ENCODE data around the gene DCAF11.

DNA sequence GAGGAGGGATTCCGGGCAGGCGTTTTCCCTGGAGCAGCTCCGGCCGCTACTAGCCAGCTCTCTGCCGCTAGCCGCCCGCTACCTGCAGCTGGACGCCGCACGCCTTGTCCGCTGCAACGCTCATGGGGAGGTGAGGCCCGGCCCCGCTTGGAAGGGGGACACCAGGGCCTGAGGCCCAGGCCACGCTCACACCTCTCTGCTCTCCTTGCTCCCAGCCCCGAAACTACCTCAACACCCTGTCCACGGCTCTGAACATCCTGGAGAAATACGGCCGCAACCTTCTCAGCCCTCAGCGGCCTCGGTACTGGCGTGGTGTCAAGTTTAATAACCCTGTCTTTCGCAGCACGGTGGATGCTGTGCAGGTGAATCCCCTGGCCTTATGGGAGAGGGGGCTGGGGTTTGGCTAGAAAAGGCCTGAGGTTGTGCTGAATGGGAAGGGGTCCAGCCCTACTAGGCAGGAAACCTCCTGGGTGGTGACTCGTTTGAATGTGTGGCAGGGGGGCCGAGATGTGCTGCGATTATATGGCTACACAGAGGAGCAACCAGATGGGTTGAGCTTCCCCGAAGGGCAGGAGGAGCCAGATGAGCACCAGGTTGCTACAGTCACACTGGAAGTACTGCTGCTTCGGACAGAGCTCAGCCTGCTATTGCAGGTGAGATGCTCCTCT, 33.3 kb downstream of the DCAF11 start:
- no peak for TF ChIP-seq CTCF (IDR thresholded peaks at IDR 0.05)
- no peak for TF ChIP-seq POLR2A (IDR thresholded peaks at IDR 0.05)

Data from esophagus squamous epithelium (tissue), 4 donors.